ENCODE data around the gene FOXL2NB.

GRCh38 chr3:138987181-138987580 is 40.2 kb downstream of the FOXL2NB start:
- no peak for TF ChIP-seq CTCF (IDR thresholded peaks at IDR 0.05; ENCODE audit: low read depth, low read length, poor library complexity, severe bottlenecking)
- TF ChIP-seq EZH2phosphoT487 (IDR thresholded peaks at IDR 0.05; ENCODE audit: borderline replicate concordance, low read length), result no peak
